Gastrocnemius medialis (tissue), 4 donors: ENCODE measurements around the gene ZFYVE21. TPM values are rescaled to one million over a fixed set of nuclear protein-coding genes. Genes with fewer than 3 reads are reported as not detected.

Source experiments
- ATAC-seq, 2 donors: fragments of 150-250 bp; one replicate each; pipeline ENCODE4 v1.9.1; 2016
- DNase-seq, 2 donors: peaks; one replicate each; pipeline ENCODE4 v3.0.0-alpha.2; 2019
- H3K27ac ChIP-seq, 4 donors: fragments of 200-600 bp; sonication (generic); 1 replicate in 1 of 4; 2 replicates in 3 of 4; pipeline ENCODE4 v1.5.1; 2016 to 2018; ENCODE audit warnings: mild to moderate bottlenecking in 2 of 4, moderate library complexity in 1 of 4
- H3K27me3 ChIP-seq, 3 donors: fragments of 200-600 bp; sonication (generic) in 2 of 3; 1 replicate in 1 of 3; 2 replicates in 2 of 3; pipeline versions ENCODE4 v1.5.1 to v1.6.0; 2016 to 2019; ENCODE audit warnings: mild to moderate bottlenecking in 1 of 3, moderate library complexity in 1 of 3
- H3K36me3 ChIP-seq, 2 donors: fragments of 200-600 bp; sonication (generic) in 1 of 2; one replicate each; pipeline ENCODE4 v1.5.1; 2017 to 2018
- H3K4me1 ChIP-seq, 2 donors: fragments of 200-600 bp; sonication (generic) in 1 of 2; one replicate each; pipeline ENCODE4 v1.5.1; 2016 to 2017; ENCODE audit warnings: mild to moderate bottlenecking in 2 of 2
- H3K4me3 ChIP-seq, 4 donors: fragments of 200-600 bp; sonication (generic) in 3 of 4; 1 replicate in 1 of 4; 2 replicates in 3 of 4; pipeline ENCODE4 v1.5.1; 2016 to 2019; ENCODE audit warnings: mild to moderate bottlenecking in 2 of 4
- H3K9me3 ChIP-seq, 3 donors: fragments of 200-600 bp; sonication (generic) in 2 of 3; 1 replicate in 1 of 3; 2 replicates in 2 of 3; pipeline ENCODE4 v1.5.1; 2016 to 2019
- CTCF ChIP-seq, 5 experiments: fragments of 450-650 bp in 3 of 5; fragments of 200-600 bp in 2 of 5; sonication (generic) in 2 of 5; IDR thresholded peaks in 4 of 5; conservative IDR thresholded peaks in 1 of 5; 1 replicate in 4 of 5; 2 replicates in 1 of 5; pipeline ENCODE4 v1.5.1; 2016 to 2019; ENCODE audit warnings: antibody characterized with exemption in 5 of 5, mild to moderate bottlenecking in 3 of 5, moderate library complexity in 3 of 5
- POLR2A ChIP-seq, 2 donors: fragments of 450-650 bp; IDR thresholded peaks; one replicate each; pipeline ENCODE4 v1.6.1; 2017; ENCODE audit warnings: antibody characterized with exemption in 2 of 2, mild to moderate bottlenecking in 2 of 2, moderate library complexity in 2 of 2
- in situ Hi-C, 4 donors: fragments of 200-750 bp; cut with MboI; loops; one replicate each; pipeline versions ENCODE4 v1.15.0 to v1.8.0; 2017; ENCODE audit warnings: low sequenced_read_pairs in 4 of 4
- intact Hi-C: fragments of 100-400 bp; cut with DNase I; formaldehyde crosslinking; loops from one replicate; pipeline ENCODE4 v1.15.1; 2023; ENCODE audit warnings: low total_unique reads
- total RNA-seq, 4 donors: library from RNA; depleted of rRNA; stranded (reverse); fragments of >200 nt; gene quantifications; one replicate each; pipeline versions ENCODE4 v1.1.0 to v1.2.3, GENCODE V29; 2016

ZFYVE21 gene
- total RNA-seq, 4 donors from 2014 or later: 16.2 to 25.8 (median 20.2) TPM

DNA sequence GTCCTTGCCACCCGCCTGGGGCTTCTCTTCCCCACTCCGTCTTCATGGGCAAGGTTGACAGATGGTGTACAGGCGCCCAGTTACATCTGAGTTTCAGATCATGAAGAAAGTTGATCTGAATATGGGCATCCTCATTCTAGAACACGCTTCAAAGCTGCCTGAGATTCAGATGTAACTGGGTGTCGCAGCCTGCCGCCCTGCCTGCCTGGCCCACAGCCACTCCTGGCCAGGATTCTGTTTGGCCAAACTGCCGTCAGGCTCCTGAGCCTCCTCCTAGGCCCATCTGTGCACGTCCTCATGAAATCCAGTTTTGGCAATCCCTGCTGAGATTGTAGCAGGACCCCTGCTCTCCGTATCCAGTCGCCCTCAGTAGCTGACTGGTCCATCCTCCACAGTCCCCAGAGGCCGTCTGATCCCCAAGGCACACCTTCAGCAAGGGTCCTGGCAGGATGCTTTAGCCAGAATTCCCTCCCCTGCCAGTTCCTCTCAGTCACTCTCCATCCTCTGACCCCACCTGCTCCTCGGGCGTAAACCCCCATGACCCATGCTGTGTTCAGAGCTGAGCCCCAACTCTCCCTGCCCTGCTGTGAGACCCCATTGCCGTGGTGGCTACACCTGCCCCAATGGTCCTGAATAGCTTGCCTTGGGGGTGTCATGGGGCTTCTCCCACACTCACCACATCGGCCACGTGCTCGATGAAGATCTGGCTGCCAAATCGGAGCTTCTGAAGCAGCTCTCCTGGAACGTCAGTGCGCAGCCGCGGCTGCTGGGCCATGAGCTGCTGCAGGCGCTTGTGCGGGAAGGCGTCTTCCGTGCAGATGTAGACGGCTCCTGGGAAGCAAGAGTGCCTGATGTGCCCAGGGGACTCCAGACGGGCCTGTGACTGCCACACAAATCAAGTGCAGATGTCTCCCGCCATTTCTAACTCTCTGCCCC lies 12.8 kb upstream of the ZFYVE21 start:
- Histone ChIP-seq H3K9me3 (no peaks in the 10 kb centered on the region), H3K27me3 (no peaks in the 10 kb centered on the region), H3K27ac (peak overlapping the region in 1 of 4 donors; percentile 84), H3K4me3 (no peak overlapping the region), H3K36me3 (peaks cover 0 to 26% of the 10 kb centered on the region in 2 donors), H3K4me1 (peaks cover 36 to 39% of the 10 kb centered on the region in 2 donors)
- intact Hi-C loops (no loop called here), in situ Hi-C loops (no loop called here)
- TF ChIP-seq CTCF (IDR thresholded peaks at IDR 0.05 in 4 of 5, conservative IDR thresholded peaks at IDR 0.05 in 1 of 5) (no peak), POLR2A (IDR thresholded peaks at IDR 0.05) (no peak)
- DNase-seq (no peak), ATAC-seq (no peak)

GRCh38 chr14:103703433-103704385 lies 11.9 kb upstream of the ZFYVE21 start:
- Histone ChIP-seq H3K4me3 (no peak overlapping the region), H3K4me1 (peaks cover 38 to 39% of the 10 kb centered on the region in 2 donors), H3K36me3 (peaks cover 0 to 26% of the 10 kb centered on the region in 2 donors), H3K9me3 (no peaks in the 10 kb centered on the region), H3K27me3 (no peaks in the 10 kb centered on the region), H3K27ac (peak overlapping the region in 3 of 4 donors; percentile 42 to 60 (median 57))
- intact Hi-C loops (no loop called here), in situ Hi-C loops (no loop called here)
- TF ChIP-seq CTCF (IDR thresholded peaks at IDR 0.05 in 4 of 5, conservative IDR thresholded peaks at IDR 0.05 in 1 of 5): no peak
- no peak for TF ChIP-seq POLR2A (IDR thresholded peaks at IDR 0.05)
- DNase-seq (no peak), ATAC-seq (no peak)

DNA sequence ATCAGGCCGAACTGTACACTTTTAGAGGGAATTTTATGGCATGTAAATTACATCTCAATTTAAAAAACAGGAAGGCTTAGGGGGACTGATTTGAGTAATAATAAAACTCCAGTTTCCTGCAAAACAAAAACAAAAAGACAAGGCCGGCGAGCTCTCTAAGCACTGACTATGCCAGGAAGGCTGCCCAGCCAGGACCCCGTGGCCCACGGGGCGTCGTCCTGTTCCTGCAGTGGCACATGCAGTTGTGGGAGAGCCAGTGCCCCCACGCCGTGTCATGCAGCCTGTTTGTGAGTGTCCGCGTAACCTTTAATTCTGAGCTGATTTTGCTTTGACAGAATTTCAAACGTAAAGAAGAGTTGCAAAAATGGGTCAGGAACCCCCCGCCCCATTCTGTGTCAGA lies 10.9 kb upstream of the ZFYVE21 start:
- peaks cover 0 to 26% of the 10 kb centered on the region in 2 donors for H3K36me3 ChIP-seq
- no peak overlapping the region for H3K4me3 ChIP-seq
- intact Hi-C loops: no loop called here
- in situ Hi-C loops: no loop called here
- no peak for DNase-seq
- TF ChIP-seq CTCF (IDR thresholded peaks at IDR 0.05 in 4 of 5, conservative IDR thresholded peaks at IDR 0.05 in 1 of 5) (no peak), POLR2A (IDR thresholded peaks at IDR 0.05) (no peak)
- ATAC-seq: no peak
- H3K4me1 ChIP-seq: peaks cover 34% of the 10 kb centered on the region in 2 donors
- H3K9me3 ChIP-seq: no peaks in the 10 kb centered on the region
- H3K27me3 ChIP-seq: no peaks in the 10 kb centered on the region
- peak overlapping the region; percentile 3 to 60 (median 50) for H3K27ac ChIP-seq

- no peak overlapping the region for H3K4me3 ChIP-seq
- H3K4me1 ChIP-seq: peaks cover 30% of the 10 kb centered on the region in 2 donors
- in situ Hi-C loops (no loop called here), intact Hi-C loops (no loop called here)
- DNase-seq (no peak), ATAC-seq (no peak)
- peaks cover 0 to 26% of the 10 kb centered on the region in 2 donors for H3K36me3 ChIP-seq
- H3K27ac ChIP-seq: peak overlapping the region in 3 of 4 donors; percentile 42 to 60 (median 57)
- no peaks in the 10 kb centered on the region for H3K27me3 ChIP-seq
- TF ChIP-seq POLR2A (IDR thresholded peaks at IDR 0.05) (no peak), CTCF (IDR thresholded peaks at IDR 0.05 in 4 of 5, conservative IDR thresholded peaks at IDR 0.05 in 1 of 5) (no peak)
- H3K9me3 ChIP-seq: no peaks in the 10 kb centered on the region
Measured at GRCh38 chr14:103705118-103705503, 10.5 kb upstream of the ZFYVE21 start.
